ENCODE measurements around the gene WDR75. TPM values are rescaled to one million over a fixed set of nuclear protein-coding genes. Genes with fewer than 3 reads are reported as not detected.
A peak's percentile ranks its signal among the peaks of the same experiment; 100 is the strongest.

The WDR75 gene
- total RNA-seq, 1 donor from 2014 or later = 49.8 TPM

- no peaks in the 10 kb centered on the region for H3K27me3 Mint-ChIP-seq
- no peaks in the 10 kb centered on the region for H3K36me3 Mint-ChIP-seq
- peak overlapping the region; percentile 74 for H3K27ac Mint-ChIP-seq
- H3K4me3 Mint-ChIP-seq = peak overlapping the region; percentile 26
- no peak for TF ChIP-seq CTCF (conservative IDR thresholded peaks at IDR 0.05)
- DNase-seq (ENCODE audit: extremely low spot score, unreplicated experiment) = no peak
- no peaks in the 10 kb centered on the region for H3K9me3 Mint-ChIP-seq
- H3K4me1 Mint-ChIP-seq (ENCODE audit: unreplicated experiment) = no peaks in the 10 kb centered on the region
These were observed 65.3 kb downstream of the WDR75 start for GRCh38 chr2:189506514-189506976.

GRCh38 chr2:189511210-189511959, 70.1 kb downstream of the WDR75 start:
- H3K4me3 Mint-ChIP-seq = no peak overlapping the region
- no peaks in the 10 kb centered on the region for H3K4me1 Mint-ChIP-seq (ENCODE audit: unreplicated experiment)
- H3K27me3 Mint-ChIP-seq = no peaks in the 10 kb centered on the region
- no peaks in the 10 kb centered on the region for H3K36me3 Mint-ChIP-seq
- no peak for TF ChIP-seq CTCF (conservative IDR thresholded peaks at IDR 0.05)
- no peak for DNase-seq (ENCODE audit: extremely low spot score, unreplicated experiment)
- no peaks in the 10 kb centered on the region for H3K9me3 Mint-ChIP-seq
- no peak overlapping the region for H3K27ac Mint-ChIP-seq

GRCh38 chr2:189511960-189512319, 70.7 kb downstream of the WDR75 start:
- Mint-ChIP-seq H3K4me3 (no peak overlapping the region), H3K27ac (no peak overlapping the region), H3K36me3 (no peaks in the 10 kb centered on the region), H3K9me3 (no peaks in the 10 kb centered on the region), H3K4me1 (ENCODE audit: unreplicated experiment) (no peaks in the 10 kb centered on the region), H3K27me3 (no peaks in the 10 kb centered on the region)
- no peak for DNase-seq (ENCODE audit: extremely low spot score, unreplicated experiment)
- TF ChIP-seq CTCF (conservative IDR thresholded peaks at IDR 0.05) = no peak

GRCh38 chr2:189512879-189513278, 71.6 kb downstream of the WDR75 start:
- H3K27me3 Mint-ChIP-seq = no peaks in the 10 kb centered on the region
- no peak for DNase-seq (ENCODE audit: extremely low spot score, unreplicated experiment)
- H3K4me3 Mint-ChIP-seq = no peak overlapping the region
- no peaks in the 10 kb centered on the region for H3K4me1 Mint-ChIP-seq (ENCODE audit: unreplicated experiment)
- no peak for TF ChIP-seq CTCF (conservative IDR thresholded peaks at IDR 0.05)
- peaks cover 5% of the 10 kb centered on the region for H3K9me3 Mint-ChIP-seq
- peaks cover 3% of the 10 kb centered on the region for H3K36me3 Mint-ChIP-seq
- no peak overlapping the region for H3K27ac Mint-ChIP-seq

- H3K9me3 Mint-ChIP-seq = peaks cover 5% of the 10 kb centered on the region
- H3K36me3 Mint-ChIP-seq = peaks cover 3% of the 10 kb centered on the region
- no peak for DNase-seq (ENCODE audit: extremely low spot score, unreplicated experiment)
- H3K4me3 Mint-ChIP-seq = no peak overlapping the region
- H3K27ac Mint-ChIP-seq = no peak overlapping the region
- TF ChIP-seq CTCF (conservative IDR thresholded peaks at IDR 0.05) = no peak
- H3K4me1 Mint-ChIP-seq (ENCODE audit: unreplicated experiment) = no peaks in the 10 kb centered on the region
- H3K27me3 Mint-ChIP-seq = no peaks in the 10 kb centered on the region
These were observed 72.8 kb downstream of the WDR75 start for GRCh38 chr2:189514104-189514503.

Data from type B pancreatic cell (in vitro differentiated cells).